ENCODE results near the gene SUN1.

Gene SUN1

GRCh38 chr7:885261-885892 lies 53.1 kb downstream of the SUN1 start (continued):
- TF ChIP-seq SP3 (tag by site-specific recombination; IDR thresholded peaks at IDR 0.05), result no peak
- no peak for TF ChIP-seq ZIC2 (tag by site-specific recombination; IDR thresholded peaks at IDR 0.05)
- no peak for TF ChIP-seq ZNF211 (tag by site-specific recombination; IDR thresholded peaks at IDR 0.05; ENCODE audit: low read depth)

GRCh38 chr7:885893-886625 lies 53.8 kb downstream of the SUN1 start:
- H3K36me3 ChIP-seq (ENCODE audit: control insufficient read depth in 2 of 2, insufficient read depth in 1 of 2, low read length in 2 of 2), result peaks cover 5 to 53% of the 10 kb centered on the region in 2 experiments; a peak in 2 of 3 replicates
- TF ChIP-seq ZNF391 (tag by site-specific recombination; IDR thresholded peaks at IDR 0.05; ENCODE audit: borderline replicate concordance, low read depth) (no peak), OSR2 (tag by site-specific recombination; IDR thresholded peaks at IDR 0.05) (no peak), ZBTB11 (tag by site-specific recombination; conservative IDR thresholded peaks at IDR 0.05; ENCODE audit: low read depth) (no peak), ZNF510 (tag by site-specific recombination; IDR thresholded peaks at IDR 0.05; ENCODE audit: insufficient replicate concordance) (no peak), ZNF518A (tag by site-specific recombination; conservative IDR thresholded peaks at IDR 0.05; ENCODE audit: low read depth) (no peak), BCL11A (tag by site-specific recombination; IDR thresholded peaks at IDR 0.05; ENCODE audit: low read depth) (no peak), ZNF112 (tag by site-specific recombination; IDR thresholded peaks at IDR 0.05) (no peak)
- H3K27ac ChIP-seq (ENCODE audit: extremely low read depth, low read depth, low read length), result no peak overlapping the region
- H3K4me3 ChIP-seq (ENCODE audit: low read depth, low read length), result no peak overlapping the region
- H3K4me1 ChIP-seq (ENCODE audit: control insufficient read depth, insufficient read depth, low read length), result no peaks in the 10 kb centered on the region
- H3K9me3 ChIP-seq (ENCODE audit: control insufficient read depth, insufficient read depth, low read depth, low read length), result no peaks in the 10 kb centered on the region
- CTCF ChIA-PET, result no interaction called here
- POLR2A ChIA-PET, result no interaction called here

DNA sequence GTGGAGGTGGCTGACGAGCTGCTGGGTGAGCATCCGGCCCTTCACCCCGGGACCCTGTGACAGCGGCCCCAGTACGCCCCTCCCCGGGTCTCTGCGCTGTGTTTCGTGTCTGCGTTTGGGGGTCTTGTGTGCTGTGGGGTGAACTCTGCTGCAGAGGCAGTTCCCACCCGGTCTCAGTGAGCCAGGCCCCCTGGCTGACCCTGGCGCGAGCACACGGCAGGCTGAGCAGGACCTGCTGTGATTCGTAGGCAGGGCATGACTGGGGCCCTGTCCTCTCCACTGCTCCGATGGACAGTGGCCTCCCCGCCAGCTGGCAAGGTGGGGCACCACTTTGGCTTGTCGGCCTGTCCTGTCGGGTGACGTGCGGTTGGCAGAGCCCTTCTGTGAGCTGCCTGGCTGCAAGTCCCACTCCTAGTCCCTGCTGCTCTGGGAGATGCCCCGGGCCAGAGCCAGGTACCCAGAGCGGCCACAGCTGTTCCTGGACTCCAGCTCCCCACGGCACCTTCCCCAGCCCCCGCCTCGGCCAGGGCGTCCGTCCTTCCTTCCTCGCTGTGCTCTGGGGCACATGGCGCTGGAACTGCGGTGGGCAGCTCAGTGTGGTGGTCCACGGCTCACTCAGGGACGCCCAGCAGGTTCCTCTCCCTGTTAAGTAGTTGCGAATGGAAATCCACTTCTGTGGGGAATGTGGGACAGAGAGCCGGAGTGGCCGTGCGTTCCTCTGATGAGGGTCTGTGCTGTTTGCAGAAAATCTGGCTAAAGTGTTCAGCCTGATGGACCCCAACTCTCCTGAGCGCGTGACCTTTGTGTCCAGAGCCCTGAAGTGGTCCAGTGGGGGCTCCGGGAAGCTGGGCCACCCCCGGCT lies 54.6 kb downstream of the SUN1 start:
- Histone ChIP-seq H3K4me3 (ENCODE audit: low read depth, low read length) (no peak overlapping the region), H3K9me3 (ENCODE audit: control insufficient read depth, insufficient read depth, low read depth, low read length) (no peaks in the 10 kb centered on the region), H3K4me1 (ENCODE audit: control insufficient read depth, insufficient read depth, low read length) (no peaks in the 10 kb centered on the region), H3K36me3 (ENCODE audit: control insufficient read depth in 2 of 2, insufficient read depth in 1 of 2, low read length in 2 of 2) (peaks cover 5 to 60% of the 10 kb centered on the region in 2 experiments; a peak in 2 of 3 replicates), H3K27ac (ENCODE audit: extremely low read depth, low read depth, low read length) (no peak overlapping the region)
- ChIA-PET POLR2A (no interaction called here), CTCF (no interaction called here)
- TF ChIP-seq GLIS2 (tag by site-specific recombination; IDR thresholded peaks at IDR 0.05) (no peak), GLI2 (tag by site-specific recombination; IDR thresholded peaks at IDR 0.05; ENCODE audit: borderline replicate concordance, low read depth) (no peak), ZNF416 (tag by site-specific recombination; IDR thresholded peaks at IDR 0.05) (no peak), ZNF76 (tag by site-specific recombination; IDR thresholded peaks at IDR 0.05; ENCODE audit: borderline replicate concordance, low read depth) (no peak), ZNF843 (tag by site-specific recombination; IDR thresholded peaks at IDR 0.05) (no peak), ZBTB26 (tag by site-specific recombination; optimal IDR thresholded peaks at IDR 0.05) (no peak), ZFP3 (tag by site-specific recombination; IDR thresholded peaks at IDR 0.05; ENCODE audit: low read depth) (no peak), ZNF26 (tag by site-specific recombination; IDR thresholded peaks at IDR 0.05) (no peak)

Data from HEK293 (cell line).